ENCODE data around the gene WNT9A.

DNA sequence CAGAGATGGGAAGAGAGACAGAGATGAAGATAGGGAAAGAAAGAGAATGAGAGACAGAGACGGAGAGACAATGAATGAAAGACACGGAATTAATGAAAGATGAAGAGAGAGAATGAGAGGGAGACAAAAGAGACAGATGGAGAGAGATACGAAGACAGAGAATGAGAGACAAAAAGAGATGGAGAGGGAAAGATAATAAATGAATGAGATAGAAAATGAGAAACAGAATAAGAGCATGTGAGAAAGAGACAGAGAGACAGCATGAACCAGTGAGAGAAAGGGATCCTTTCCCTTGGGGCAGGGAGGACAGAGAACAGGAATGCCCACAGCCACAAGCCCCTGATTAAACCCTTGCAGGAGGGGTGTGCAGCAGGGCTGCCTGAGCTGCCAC is 5.3 kb upstream of the WNT9A start:
- no peak for TF ChIP-seq POLR2AphosphoS5 (IDR thresholded peaks at IDR 0.05; ENCODE audit: borderline replicate concordance, low read depth, low read length)
- no peak for TF ChIP-seq EZH2 (IDR thresholded peaks at IDR 0.05)
- TF ChIP-seq FOXP2 (optimal IDR thresholded peaks at IDR 0.05; ENCODE audit: control extremely low read depth, extremely low read length, insufficient read depth) = no peak
